Mesothelial cell of epicardium (in vitro differentiated cells): Measurements from ENCODE around the gene ZNF497. TPM values are rescaled to one million over a fixed set of nuclear protein-coding genes. Genes with fewer than 3 reads are reported as not detected.

Experiments used
- DNase-seq, 2 experiments: peaks; one replicate each; pipeline ENCODE4 v3.0.0; 2021; ENCODE audit warnings: low spot score in 2 of 2; ENCODE audit not compliant: unreplicated experiment in 2 of 2
- H3K27ac Mint-ChIP-seq: 2 replicates; pipeline ENCODE4 v1.8.0; 2021; ENCODE audit warnings: mixed read lengths
- H3K27me3 Mint-ChIP-seq: 2 replicates; pipeline ENCODE4 v1.8.0; 2021; ENCODE audit warnings: low read depth, mixed read lengths
- H3K36me3 Mint-ChIP-seq: 2 replicates; pipeline ENCODE4 v1.8.0; 2021; ENCODE audit warnings: mixed read lengths
- H3K4me1 Mint-ChIP-seq: 2 replicates; pipeline ENCODE4 v1.8.0; 2021; ENCODE audit warnings: mixed read lengths
- H3K4me3 Mint-ChIP-seq: 2 replicates; pipeline ENCODE4 v1.8.0; 2021; ENCODE audit warnings: mild to moderate bottlenecking, moderate library complexity, mixed read lengths
- H3K9me3 Mint-ChIP-seq: 2 replicates; pipeline ENCODE4 v1.8.0; 2021; ENCODE audit warnings: mixed read lengths
- total RNA-seq: library from RNA; stranded (reverse); gene quantifications from 3 replicates; pipeline ENCODE4 v1.2.1, GENCODE V29; 2021
- TF ChIP-seq, protein P1 (sequence below): fragments of 200-600 bp; sonication (generic); IDR thresholded peaks from one replicate; pipeline ENCODE4 v1.5.0; 2021; ENCODE audit warnings: antibody characterized with exemption; ENCODE audit not compliant: unreplicated experiment

Gene ZNF497
- total RNA-seq, 1 donor from 2014 or later, result 7.6 TPM

GRCh38 chr19:58328999-58329398 is 33.6 kb downstream of the ZNF497 start:
- TF ChIP-seq, protein P1, sequence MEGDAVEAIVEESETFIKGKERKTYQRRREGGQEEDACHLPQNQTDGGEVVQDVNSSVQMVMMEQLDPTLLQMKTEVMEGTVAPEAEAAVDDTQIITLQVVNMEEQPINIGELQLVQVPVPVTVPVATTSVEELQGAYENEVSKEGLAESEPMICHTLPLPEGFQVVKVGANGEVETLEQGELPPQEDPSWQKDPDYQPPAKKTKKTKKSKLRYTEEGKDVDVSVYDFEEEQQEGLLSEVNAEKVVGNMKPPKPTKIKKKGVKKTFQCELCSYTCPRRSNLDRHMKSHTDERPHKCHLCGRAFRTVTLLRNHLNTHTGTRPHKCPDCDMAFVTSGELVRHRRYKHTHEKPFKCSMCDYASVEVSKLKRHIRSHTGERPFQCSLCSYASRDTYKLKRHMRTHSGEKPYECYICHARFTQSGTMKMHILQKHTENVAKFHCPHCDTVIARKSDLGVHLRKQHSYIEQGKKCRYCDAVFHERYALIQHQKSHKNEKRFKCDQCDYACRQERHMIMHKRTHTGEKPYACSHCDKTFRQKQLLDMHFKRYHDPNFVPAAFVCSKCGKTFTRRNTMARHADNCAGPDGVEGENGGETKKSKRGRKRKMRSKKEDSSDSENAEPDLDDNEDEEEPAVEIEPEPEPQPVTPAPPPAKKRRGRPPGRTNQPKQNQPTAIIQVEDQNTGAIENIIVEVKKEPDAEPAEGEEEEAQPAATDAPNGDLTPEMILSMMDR, result no peak
- no peak overlapping the region for H3K27ac Mint-ChIP-seq
- H3K4me1 Mint-ChIP-seq, result peaks cover 2% of the 10 kb centered on the region
- no peak overlapping the region for H3K4me3 Mint-ChIP-seq
- DNase-seq, result no peak
- no peaks in the 10 kb centered on the region for H3K36me3 Mint-ChIP-seq
- no peaks in the 10 kb centered on the region for H3K27me3 Mint-ChIP-seq
- no peaks in the 10 kb centered on the region for H3K9me3 Mint-ChIP-seq

- TF ChIP-seq, protein P1, result no peak
- no peaks in the 10 kb centered on the region for H3K9me3 Mint-ChIP-seq
- H3K27me3 Mint-ChIP-seq, result no peaks in the 10 kb centered on the region
- peak; percentile 81 to 86 for DNase-seq
- H3K4me1 Mint-ChIP-seq, result peaks cover 2% of the 10 kb centered on the region
- no peaks in the 10 kb centered on the region for H3K36me3 Mint-ChIP-seq
- no peak within 1 kb of the TSS for H3K27ac Mint-ChIP-seq
- no peak within 1 kb of the TSS for H3K4me3 Mint-ChIP-seq
These were observed 35.4 kb downstream of the ZNF497 start, which contains the start of gene ZSCAN22 for GRCh38 chr19:58326914-58327726. ZSCAN22 (plus strand) TSS chr19:58326994; CDS start chr19:58334803, 7,809 bp downstream.

DNA sequence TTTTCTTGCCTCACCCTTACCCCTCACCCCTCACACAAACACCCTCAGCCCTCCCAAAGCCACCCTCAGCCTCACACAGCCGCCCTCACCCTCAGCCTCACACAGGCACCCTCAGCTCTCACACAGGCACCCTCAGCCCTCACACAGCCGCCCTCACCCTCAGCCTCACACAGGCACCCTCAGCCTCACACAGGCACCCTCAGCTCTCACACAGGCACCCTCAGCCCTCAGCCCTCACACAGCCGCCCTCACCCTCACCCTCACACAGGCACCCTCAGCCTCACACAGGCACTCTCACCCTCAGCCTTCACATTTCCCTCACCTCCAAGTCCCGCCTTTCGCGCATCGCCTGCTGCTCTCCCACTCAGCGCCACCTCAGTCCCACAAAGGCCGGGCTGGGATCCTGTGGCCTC is 36.0 kb downstream of the ZNF497 start:
- Mint-ChIP-seq H3K4me1 (peaks cover 2% of the 10 kb centered on the region), H3K4me3 (no peak overlapping the region), H3K9me3 (no peaks in the 10 kb centered on the region), H3K27me3 (no peaks in the 10 kb centered on the region), H3K27ac (no peak overlapping the region), H3K36me3 (no peaks in the 10 kb centered on the region)
- DNase-seq, result no peak
- TF ChIP-seq, protein P1, result no peak

GRCh38 chr19:58325311-58326022 is 37.1 kb downstream of the ZNF497 start:
- Mint-ChIP-seq H3K9me3 (no peaks in the 10 kb centered on the region), H3K27ac (no peak overlapping the region), H3K27me3 (no peaks in the 10 kb centered on the region), H3K36me3 (no peaks in the 10 kb centered on the region), H3K4me1 (peaks cover 2% of the 10 kb centered on the region), H3K4me3 (no peak overlapping the region)
- TF ChIP-seq, protein P1, result no peak
- DNase-seq, result no peak

DNA sequence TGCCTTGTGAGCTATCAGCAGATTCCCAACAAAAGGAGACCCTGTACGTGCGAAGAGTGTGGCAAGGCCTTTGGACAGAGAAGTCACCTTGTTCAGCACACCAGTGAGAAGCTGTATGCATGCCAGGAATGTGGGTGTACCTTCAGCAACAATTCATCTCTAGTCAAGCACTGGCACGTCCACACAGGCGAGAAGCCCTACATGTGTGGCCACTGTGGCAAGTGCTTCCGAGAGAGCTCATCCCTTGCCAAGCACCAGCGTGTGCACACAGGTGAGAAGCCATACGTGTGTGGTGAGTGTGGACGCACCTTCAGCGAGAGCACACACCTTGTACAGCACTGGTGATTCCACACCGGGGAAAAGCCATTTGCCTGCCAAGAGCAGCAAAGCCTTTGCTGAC is 43.3 kb downstream of the ZNF497 start:
- TF ChIP-seq, protein P1, result no peak
- H3K27ac Mint-ChIP-seq, result no peak overlapping the region
- no peak overlapping the region for H3K4me3 Mint-ChIP-seq
- H3K9me3 Mint-ChIP-seq, result peaks cover 6% of the 10 kb centered on the region
- H3K27me3 Mint-ChIP-seq, result no peaks in the 10 kb centered on the region
- peaks cover 16% of the 10 kb centered on the region for H3K36me3 Mint-ChIP-seq
- no peak for DNase-seq
- no peaks in the 10 kb centered on the region for H3K4me1 Mint-ChIP-seq
